GM18517 (cell line): ENCODE data around the gene AGAP3.

ENCODE experiments used
- ATAC-seq: cut with Tn5 transposase; IDR thresholded peaks from one replicate; pipeline ENCODE4 v1.9.1; 2021; ENCODE audit warnings: mild to moderate bottlenecking, moderate library complexity; ENCODE audit not compliant: unreplicated experiment

AGAP3 gene

GRCh38 chr7:151107882-151108281 lies 21.6 kb downstream of the AGAP3 start:
- ATAC-seq, result no peak

- ATAC-seq, result no peak
Measured at GRCh38 chr7:151109094-151110048, 23.1 kb downstream of the AGAP3 start.

- no peak for ATAC-seq
Measured at GRCh38 chr7:151110236-151110940, 24.1 kb downstream of the AGAP3 start.

- ATAC-seq, result peak; percentile 68
Measured at GRCh38 chr7:151110941-151111645, 24.8 kb downstream of the AGAP3 start.

- ATAC-seq, result no peak
Measured at GRCh38 chr7:151113344-151114150, 27.3 kb downstream of the AGAP3 start.

GRCh38 chr7:151114151-151115090 lies 28.1 kb downstream of the AGAP3 start:
- no peak for ATAC-seq

GRCh38 chr7:151115121-151115835 lies 29.0 kb downstream of the AGAP3 start:
- no peak for ATAC-seq

- ATAC-seq, result no peak
Measured at GRCh38 chr7:151115836-151116418, 29.7 kb downstream of the AGAP3 start.

- no peak for ATAC-seq
Measured at GRCh38 chr7:151116603-151117440, 30.5 kb downstream of the AGAP3 start.

GRCh38 chr7:151117565-151117964 lies 31.3 kb downstream of the AGAP3 start:
- ATAC-seq, result no peak

GRCh38 chr7:151118108-151119054 lies 32.1 kb downstream of the AGAP3 start:
- ATAC-seq, result no peak

- no peak for ATAC-seq
Measured at GRCh38 chr7:151119055-151119415, 32.8 kb downstream of the AGAP3 start.

- ATAC-seq, result no peak
Measured at GRCh38 chr7:151119902-151120301, 33.6 kb downstream of the AGAP3 start.

GRCh38 chr7:151120896-151121295 lies 34.6 kb downstream of the AGAP3 start:
- no peak for ATAC-seq

- no peak for ATAC-seq
Measured at GRCh38 chr7:151121380-151122170, 35.3 kb downstream of the AGAP3 start.

GRCh38 chr7:151122276-151122675 lies 36.0 kb downstream of the AGAP3 start:
- no peak for ATAC-seq
